ENCODE measurements around the gene HLF. TPM values are rescaled to one million over a fixed set of nuclear protein-coding genes. Genes with fewer than 3 reads are reported as not detected.
A peak's percentile ranks its signal among the peaks of the same experiment; 100 is the strongest.

The HLF gene
- total RNA-seq, 4 donors from 2014 or later: 59.4 to 186 (median 126) TPM

DNA sequence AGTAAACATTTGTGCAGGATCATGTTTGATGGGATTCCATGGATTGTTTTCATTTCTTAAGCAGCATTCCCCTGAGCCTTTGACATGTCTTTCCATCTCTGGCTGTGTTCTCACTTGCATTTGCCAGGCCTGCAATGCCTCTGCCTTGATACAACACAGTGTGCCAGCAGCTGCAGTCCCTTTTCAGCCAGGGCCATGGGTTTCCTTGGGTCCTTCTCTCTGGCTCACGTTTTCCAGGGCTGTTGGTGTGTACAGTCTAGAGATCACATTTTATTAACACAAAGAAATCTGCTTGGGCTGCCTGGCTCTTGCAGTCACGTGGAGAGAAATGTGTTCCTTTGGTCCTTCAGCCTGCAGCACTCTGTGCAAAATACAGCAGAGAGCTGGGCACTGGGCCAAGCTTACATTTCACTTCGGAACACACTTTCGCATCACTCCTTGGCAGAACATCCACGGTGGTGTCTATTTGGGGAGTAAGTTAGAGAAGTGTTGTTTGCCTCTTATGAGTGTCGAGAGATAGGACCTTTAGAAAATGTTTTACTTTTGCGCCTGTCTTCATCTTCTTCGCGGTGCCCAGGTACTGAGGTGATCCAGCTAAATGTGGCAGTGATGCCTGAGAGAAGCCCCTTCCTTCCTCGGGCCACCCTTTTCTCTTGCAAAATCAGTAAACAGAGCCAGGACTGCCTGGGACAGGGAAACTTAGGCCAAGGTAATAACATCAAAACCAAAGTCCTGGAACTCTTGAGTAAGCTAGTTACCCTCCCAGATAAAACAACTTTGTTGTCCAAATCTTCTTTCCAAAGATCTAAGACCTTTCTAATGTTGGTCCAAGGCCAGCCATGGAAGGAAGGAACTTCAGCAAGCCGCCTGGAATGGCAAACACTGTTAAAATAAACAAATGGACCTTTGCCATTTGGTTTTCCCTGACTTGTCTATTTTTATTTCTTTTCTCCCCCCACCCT is 20.9 kb downstream of the HLF start:
- Histone ChIP-seq H3K36me3 (peaks cover 2 to 10% of the 10 kb centered on the region in 2 donors), H3K27me3 (no peaks in the 10 kb centered on the region), H3K9me3 (no peaks in the 10 kb centered on the region), H3K27ac (peak overlapping the region; percentile 94 to 99 (median 96)), H3K4me3 (peak overlapping the region in 1 of 2 donors; percentile 13), H3K4me1 (peaks cover 49 to 100% (median 66%) of the 10 kb centered on the region in 3 donors)
- 4 to 32% methylated on average over 5 to 7 of the region's 11 CpGs for WGBS, 2 donors (ENCODE audit: low coverage in 1 of 2)
- ATAC-seq: peak; percentile 93
- TF ChIP-seq, protein P1, sequence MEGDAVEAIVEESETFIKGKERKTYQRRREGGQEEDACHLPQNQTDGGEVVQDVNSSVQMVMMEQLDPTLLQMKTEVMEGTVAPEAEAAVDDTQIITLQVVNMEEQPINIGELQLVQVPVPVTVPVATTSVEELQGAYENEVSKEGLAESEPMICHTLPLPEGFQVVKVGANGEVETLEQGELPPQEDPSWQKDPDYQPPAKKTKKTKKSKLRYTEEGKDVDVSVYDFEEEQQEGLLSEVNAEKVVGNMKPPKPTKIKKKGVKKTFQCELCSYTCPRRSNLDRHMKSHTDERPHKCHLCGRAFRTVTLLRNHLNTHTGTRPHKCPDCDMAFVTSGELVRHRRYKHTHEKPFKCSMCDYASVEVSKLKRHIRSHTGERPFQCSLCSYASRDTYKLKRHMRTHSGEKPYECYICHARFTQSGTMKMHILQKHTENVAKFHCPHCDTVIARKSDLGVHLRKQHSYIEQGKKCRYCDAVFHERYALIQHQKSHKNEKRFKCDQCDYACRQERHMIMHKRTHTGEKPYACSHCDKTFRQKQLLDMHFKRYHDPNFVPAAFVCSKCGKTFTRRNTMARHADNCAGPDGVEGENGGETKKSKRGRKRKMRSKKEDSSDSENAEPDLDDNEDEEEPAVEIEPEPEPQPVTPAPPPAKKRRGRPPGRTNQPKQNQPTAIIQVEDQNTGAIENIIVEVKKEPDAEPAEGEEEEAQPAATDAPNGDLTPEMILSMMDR (IDR thresholded peaks at IDR 0.05): no peak
- TF ChIP-seq POLR2AphosphoS5 (IDR thresholded peaks at IDR 0.05): peak; percentile 88
- TF ChIP-seq POLR2A (IDR thresholded peaks at IDR 0.05): no peak
- peak; percentile 45 for TF ChIP-seq EP300 (IDR thresholded peaks at IDR 0.05)

DNA sequence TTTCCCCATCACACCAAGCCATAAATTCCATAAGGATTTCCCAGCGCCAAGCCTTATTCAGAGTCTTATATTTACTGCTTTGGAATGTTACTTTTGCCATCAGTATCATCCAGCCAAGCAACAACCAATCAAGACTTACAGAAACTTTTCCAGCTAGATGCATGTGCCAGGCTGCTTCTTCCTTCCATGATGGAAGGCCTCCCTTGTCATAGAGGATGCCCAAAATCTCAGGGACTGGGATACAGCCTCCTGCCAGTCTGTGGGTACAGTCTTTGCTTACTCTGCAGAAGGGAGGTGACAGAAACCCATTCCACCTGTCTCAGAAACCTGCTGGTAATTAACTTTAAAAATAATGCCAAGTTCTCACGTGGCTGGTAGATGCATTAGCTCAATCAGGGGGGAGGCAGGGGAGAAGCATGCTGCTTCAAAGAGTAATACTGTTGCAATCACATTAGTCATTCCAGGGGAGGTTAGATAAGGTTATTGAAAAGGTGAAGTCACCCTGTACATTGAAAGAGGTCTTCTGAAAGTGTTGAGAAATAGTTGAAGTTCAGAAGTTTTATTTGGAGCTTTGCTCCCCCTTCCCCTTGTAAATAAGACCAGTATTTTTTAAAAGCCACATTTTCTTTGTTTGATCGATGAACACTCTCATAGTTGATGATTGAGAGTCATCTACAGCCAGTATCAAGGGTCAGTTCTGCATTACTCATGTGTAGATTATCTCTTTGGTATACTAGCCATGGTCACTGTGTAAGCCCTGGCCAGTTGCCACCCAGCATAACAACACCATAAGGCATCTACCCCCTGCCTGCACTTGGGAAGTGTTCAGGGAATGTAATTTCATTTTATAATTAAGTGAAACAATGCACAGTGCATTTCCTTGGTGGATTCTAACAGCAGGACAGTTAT is 22.2 kb downstream of the HLF start:
- peaks cover 45 to 92% (median 57%) of the 10 kb centered on the region in 3 donors for H3K4me1 ChIP-seq

DNA sequence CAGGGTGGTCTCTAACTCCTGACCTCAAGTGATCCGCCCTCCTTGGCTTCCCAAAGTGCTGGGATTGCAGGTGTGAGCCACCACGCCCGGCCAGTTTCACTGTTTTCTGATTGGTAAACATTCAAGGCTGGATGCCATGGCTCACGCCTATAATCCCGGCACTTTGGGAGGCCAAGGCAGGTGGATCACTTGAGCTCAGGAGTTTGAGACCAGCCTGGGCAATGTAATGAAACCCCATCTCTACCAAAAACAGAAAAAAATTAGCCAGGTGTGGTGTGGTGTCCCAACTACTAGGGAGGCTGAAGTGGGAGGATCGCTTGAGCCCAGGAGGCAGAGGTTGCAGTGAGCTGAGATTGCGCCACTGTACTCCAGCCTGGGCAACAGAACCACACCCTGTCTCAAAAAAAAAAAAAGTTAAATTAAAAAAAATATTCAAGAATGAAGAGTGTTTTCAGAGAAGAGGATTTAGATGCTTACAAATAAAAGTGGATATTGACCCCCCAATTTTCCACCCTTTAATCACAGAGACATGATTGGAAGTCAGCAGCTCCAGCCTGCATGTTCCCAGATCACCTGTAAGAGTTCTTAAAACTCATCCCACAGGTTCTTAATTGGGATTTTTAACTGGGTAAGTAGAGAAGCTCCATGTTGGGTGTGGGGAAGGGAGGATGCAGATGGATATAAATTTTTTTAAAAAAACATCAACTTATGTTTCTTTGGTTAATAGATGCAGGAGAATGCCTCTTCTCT is 23.8 kb downstream of the HLF start:
- Histone ChIP-seq H3K27me3 (no peaks in the 10 kb centered on the region), H3K4me3 (no peak overlapping the region), H3K9me3 (no peaks in the 10 kb centered on the region), H3K36me3 (peaks cover 2 to 19% of the 10 kb centered on the region in 2 donors), H3K4me1 (peaks cover 32 to 82% (median 42%) of the 10 kb centered on the region in 3 donors), H3K27ac (peak overlapping the region; percentile 94 to 99 (median 96))
- TF ChIP-seq POLR2A (IDR thresholded peaks at IDR 0.05): no peak
- no peak for TF ChIP-seq EP300 (IDR thresholded peaks at IDR 0.05)
- TF ChIP-seq POLR2AphosphoS5 (IDR thresholded peaks at IDR 0.05): no peak
- TF ChIP-seq, protein P1 (IDR thresholded peaks at IDR 0.05): no peak
- WGBS, 2 donors (ENCODE audit: low coverage in 1 of 2): 73% methylated on average over 3 of the region's 7 CpGs; no CpG with 5 or more reads in 1 of the 2 donors
- ATAC-seq: no peak

More for the DNA sequence above, 22.2 kb downstream of the HLF start:
- H3K27ac ChIP-seq: peak overlapping the region; percentile 94 to 99 (median 96)
- ATAC-seq: no peak
- no peaks in the 10 kb centered on the region for H3K27me3 ChIP-seq
- no peak for TF ChIP-seq EP300 (IDR thresholded peaks at IDR 0.05)
- TF ChIP-seq, protein P1 (IDR thresholded peaks at IDR 0.05): no peak
- peak; percentile 64 for TF ChIP-seq POLR2AphosphoS5 (IDR thresholded peaks at IDR 0.05)
- TF ChIP-seq POLR2A (IDR thresholded peaks at IDR 0.05): no peak
- peaks cover 2 to 10% of the 10 kb centered on the region in 2 donors for H3K36me3 ChIP-seq
- H3K4me3 ChIP-seq: peak overlapping the region in 1 of 2 donors; percentile 13
- WGBS, 2 donors (ENCODE audit: low coverage in 1 of 2): 48 to 74% methylated on average over 3 of the region's 3 CpGs
- no peaks in the 10 kb centered on the region for H3K9me3 ChIP-seq

DNA sequence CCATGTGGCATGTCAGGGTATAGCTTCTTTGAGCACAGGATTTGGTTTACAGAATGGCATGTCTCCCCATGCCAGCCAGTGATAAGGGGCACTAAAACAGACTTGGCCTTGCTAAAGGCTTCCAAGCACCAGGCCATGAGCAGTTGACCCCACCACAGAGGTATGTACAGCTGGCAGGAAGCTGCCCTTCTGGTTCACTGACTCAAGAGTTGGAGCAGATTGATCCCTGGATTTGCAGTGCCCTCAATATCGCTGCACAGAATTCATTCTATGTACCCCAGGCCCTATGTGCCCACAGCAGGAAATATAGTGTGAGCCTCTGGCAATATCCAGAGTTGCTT is 24.3 kb downstream of the HLF start:
- Histone ChIP-seq H3K27me3 (no peaks in the 10 kb centered on the region), H3K4me3 (no peak overlapping the region), H3K36me3 (peaks cover 2 to 23% of the 10 kb centered on the region in 2 donors), H3K27ac (peak overlapping the region; percentile 94 to 99 (median 96)), H3K4me1 (peaks cover 28 to 82% (median 36%) of the 10 kb centered on the region in 3 donors), H3K9me3 (no peaks in the 10 kb centered on the region)
- ATAC-seq: no peak
- no peak for TF ChIP-seq EP300 (IDR thresholded peaks at IDR 0.05)
- TF ChIP-seq, protein P1 (IDR thresholded peaks at IDR 0.05): no peak
- no peak for TF ChIP-seq POLR2AphosphoS5 (IDR thresholded peaks at IDR 0.05)
- TF ChIP-seq POLR2A (IDR thresholded peaks at IDR 0.05): no peak
- WGBS, 2 donors (ENCODE audit: low coverage in 1 of 2): 100% methylated on average over 1 of the region's 1 CpG; no CpG with 5 or more reads in 1 of the 2 donors
